ENCODE measurements around the gene COLEC11. TPM values are rescaled to one million over a fixed set of nuclear protein-coding genes. Genes with fewer than 3 reads are reported as not detected.

The COLEC11 gene
- total and polyA plus RNA-seq, 2 of the 13 experiments (the other 11 are each of a cell fraction or from before 2014, with no cell fraction given), result 1.5 to 3.0 TPM

- no peak for TF ChIP-seq ARID2 (CRISPR knock-in tag; IDR thresholded peaks at IDR 0.05; ENCODE audit: borderline replicate concordance)
- TF ChIP-seq, protein P1, sequence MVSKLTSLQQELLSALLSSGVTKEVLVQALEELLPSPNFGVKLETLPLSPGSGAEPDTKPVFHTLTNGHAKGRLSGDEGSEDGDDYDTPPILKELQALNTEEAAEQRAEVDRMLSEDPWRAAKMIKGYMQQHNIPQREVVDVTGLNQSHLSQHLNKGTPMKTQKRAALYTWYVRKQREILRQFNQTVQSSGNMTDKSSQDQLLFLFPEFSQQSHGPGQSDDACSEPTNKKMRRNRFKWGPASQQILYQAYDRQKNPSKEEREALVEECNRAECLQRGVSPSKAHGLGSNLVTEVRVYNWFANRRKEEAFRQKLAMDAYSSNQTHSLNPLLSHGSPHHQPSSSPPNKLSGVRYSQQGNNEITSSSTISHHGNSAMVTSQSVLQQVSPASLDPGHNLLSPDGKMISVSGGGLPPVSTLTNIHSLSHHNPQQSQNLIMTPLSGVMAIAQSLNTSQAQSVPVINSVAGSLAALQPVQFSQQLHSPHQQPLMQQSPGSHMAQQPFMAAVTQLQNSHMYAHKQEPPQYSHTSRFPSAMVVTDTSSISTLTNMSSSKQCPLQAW (CRISPR knock-in tag; IDR thresholded peaks at IDR 0.05), result no peak
- no peak for TF ChIP-seq ZNF33A (CRISPR knock-in tag; IDR thresholded peaks at IDR 0.05; ENCODE audit: borderline replicate concordance)
- no peak for TF ChIP-seq POGZ (CRISPR knock-in tag; IDR thresholded peaks at IDR 0.05)
- no peak for TF ChIP-seq IKZF1 (IDR thresholded peaks at IDR 0.05)
- TF ChIP-seq ASH2L (IDR thresholded peaks at IDR 0.05; ENCODE audit: insufficient read length, low read depth, low read length), result no peak
- no peak for TF ChIP-seq SIN3A (IDR thresholded peaks at IDR 0.05; ENCODE audit: borderline replicate concordance, low read depth, low read length)
- no peak for TF ChIP-seq ZNF44 (CRISPR knock-in tag; IDR thresholded peaks at IDR 0.05)
- TF ChIP-seq ZNF569 (CRISPR knock-in tag; IDR thresholded peaks at IDR 0.05; ENCODE audit: borderline replicate concordance), result no peak
- FAIRE-seq, result no peak
- ChIA-PET CTCF (ENCODE audit: low intra/inter-chr PET ratio, low total read pairs) (no interaction called here), POLR2A (no interaction called here)
- in situ Hi-C loops (cut with HindIII; ENCODE audit: extremely low pct_ligation_motif_present, low pct_unique_long_range_greater_than_20kb), result no loop called here
- no peak overlapping the region for H3K4me3 ChIP-seq (replicated peaks in 1 of 3; ENCODE audit: insufficient read depth in 1 of 3, low read depth in 2 of 3, low read length in 3 of 3)
- no peak for DNase-seq (ENCODE audit: low spot score)
- intact Hi-C loops (cut with micrococcal nuclease; ENCODE audit: unreplicated experiment), result no loop called here
- H3K9ac ChIP-seq (ENCODE audit: insufficient read depth, low read depth, low read length), result no peak overlapping the region
- H3K27ac ChIP-seq (ENCODE audit: extremely low read length, insufficient read depth, low read length), result no peak overlapping the region
- peaks cover 2% of the 10 kb centered on the region for H3K79me2 ChIP-seq (ENCODE audit: insufficient read depth, low read length)
- H4K20me1 ChIP-seq (ENCODE audit: insufficient read depth, low read length), result no peaks in the 10 kb centered on the region
- no peak overlapping the region for H3K4me2 ChIP-seq (ENCODE audit: low read depth, low read length)
- H3K4me1 ChIP-seq (ENCODE audit: insufficient read depth, low read length), result peaks cover 32% of the 10 kb centered on the region
- H3K36me3 ChIP-seq (replicated peaks in 1 of 2; ENCODE audit: control insufficient read depth in 1 of 2, insufficient read depth in 2 of 2, low read length in 2 of 2), result no peaks in the 10 kb centered on the region
- ATAC-seq, result no peak
- no TSS peak for BruUV-seq (replicated peaks)
- peaks cover 2 to 8% of the 10 kb centered on the region in 2 experiments; a peak in 3 of 5 replicates for H3K27me3 ChIP-seq (ENCODE audit: control insufficient read depth in 1 of 2, insufficient read depth in 2 of 2, low read length in 2 of 2)
- H3K9me3 ChIP-seq (ENCODE audit: low read length), result peaks cover 6% of the 10 kb centered on the region; the same call in 1 of the 2 replicates
- no peak overlapping the region for H2AFZ ChIP-seq (ENCODE audit: low read length)
- WGBS (ENCODE audit: low lambda C conversion rate), result 70% methylated on average over 7 of the region's 9 CpGs
Observed at GRCh38 chr2:3610415-3610814, 15.5 kb downstream of the COLEC11 start.
